NCI-H510A treated with DMSO at 0.1 percent for 48 hours (cell line): Measurements from ENCODE around the gene MZT2A.
"Not testable (repeated sequence)": the region's sequence is repeated elsewhere in the genome, so short reads cannot be mapped to it uniquely, and the experiment has no call there.

ENCODE experiments used
- DNase-seq: peaks from one replicate; lab custom pipeline; 2025; lab: John Stamatoyannopoulos, UW

MZT2A gene

GRCh38 chr2:131491469-131491836 is 744 bp downstream of the MZT2A start:
- peak; percentile 20 for DNase-seq

- not testable (repeated sequence) for DNase-seq
These were observed 1.4 kb downstream of the MZT2A start for GRCh38 chr2:131490616-131491468.

GRCh38 chr2:131488306-131489205 is 3.6 kb downstream of the MZT2A start:
- DNase-seq: no peak

- not testable (repeated sequence) for DNase-seq
These were observed 5.8 kb downstream of the MZT2A start for GRCh38 chr2:131486201-131486902.

GRCh38 chr2:131484906-131485460 is 7.2 kb downstream of the MZT2A start:
- not testable (repeated sequence) for DNase-seq

- DNase-seq: not testable (repeated sequence)
These were observed 8.0 kb downstream of the MZT2A start for GRCh38 chr2:131483981-131484820.

- not testable (repeated sequence) for DNase-seq
These were observed 9.6 kb downstream of the MZT2A start for GRCh38 chr2:131482506-131483155.

- not testable (repeated sequence) for DNase-seq
These were observed 11.8 kb downstream of the MZT2A start for GRCh38 chr2:131480351-131480750.

GRCh38 chr2:131478850-131479461 is 13.2 kb downstream of the MZT2A start:
- not testable (repeated sequence) for DNase-seq

- not testable (repeated sequence) for DNase-seq
These were observed 13.9 kb downstream of the MZT2A start for GRCh38 chr2:131478074-131478849.

- DNase-seq: not testable (repeated sequence)
These were observed 15.0 kb downstream of the MZT2A start for GRCh38 chr2:131477227-131477626.

- DNase-seq: not testable (repeated sequence)
These were observed 15.8 kb downstream of the MZT2A start for GRCh38 chr2:131476363-131476762.

- DNase-seq: no peak
These were observed 16.4 kb downstream of the MZT2A start, which contains the start of gene TUBA3D for GRCh38 chr2:131475831-131476230. TUBA3D (plus strand) TSS chr2:131476119; CDS start chr2:131476200, 81 bp downstream.

- not testable (repeated sequence) for DNase-seq
These were observed 18.9 kb downstream of the MZT2A start for GRCh38 chr2:131473266-131473665.

- DNase-seq: not testable (repeated sequence)
These were observed 20.6 kb downstream of the MZT2A start for GRCh38 chr2:131471624-131472023.

GRCh38 chr2:131470944-131471343 is 21.3 kb downstream of the MZT2A start:
- not testable (repeated sequence) for DNase-seq

- DNase-seq: not testable (repeated sequence)
These were observed 24.5 kb downstream of the MZT2A start for GRCh38 chr2:131467722-131468121.

- DNase-seq: not testable (repeated sequence)
These were observed 37.3 kb downstream of the MZT2A start for GRCh38 chr2:131454914-131455313.
